Cardiac fibroblast (primary cell): ENCODE results near the gene NCKAP5.
A peak's percentile ranks its signal among the peaks of the same experiment; 100 is the strongest.

Experiments
- DNase-seq, 2 donors: peaks; one replicate each; pipeline versions ENCODE4 v3.0.0 to v3.0.0-alpha.2; 2010; ENCODE audit warnings: low read depth in 2 of 2
- H3K4me3 ChIP-seq, 2 donors: replicated peaks in 1 of 2; 1 replicate in 1 of 2; 2 replicates in 1 of 2; pipeline ENCODE4 v1.5.1; 2011; ENCODE audit warnings: low read depth in 2 of 2, low read length in 2 of 2, mild to moderate bottlenecking in 2 of 2, moderate library complexity in 1 of 2
- TF ChIP-seq, protein P1 (sequence below): IDR thresholded peaks from one replicate; pipeline ENCODE4 v1.5.1; 2011; ENCODE audit warnings: low read depth, mild to moderate bottlenecking, low read length, inconsistent platforms

The NCKAP5 gene

GRCh38 chr2:132974467-132975095 is 593.7 kb downstream of the NCKAP5 start:
- TF ChIP-seq, protein P1, sequence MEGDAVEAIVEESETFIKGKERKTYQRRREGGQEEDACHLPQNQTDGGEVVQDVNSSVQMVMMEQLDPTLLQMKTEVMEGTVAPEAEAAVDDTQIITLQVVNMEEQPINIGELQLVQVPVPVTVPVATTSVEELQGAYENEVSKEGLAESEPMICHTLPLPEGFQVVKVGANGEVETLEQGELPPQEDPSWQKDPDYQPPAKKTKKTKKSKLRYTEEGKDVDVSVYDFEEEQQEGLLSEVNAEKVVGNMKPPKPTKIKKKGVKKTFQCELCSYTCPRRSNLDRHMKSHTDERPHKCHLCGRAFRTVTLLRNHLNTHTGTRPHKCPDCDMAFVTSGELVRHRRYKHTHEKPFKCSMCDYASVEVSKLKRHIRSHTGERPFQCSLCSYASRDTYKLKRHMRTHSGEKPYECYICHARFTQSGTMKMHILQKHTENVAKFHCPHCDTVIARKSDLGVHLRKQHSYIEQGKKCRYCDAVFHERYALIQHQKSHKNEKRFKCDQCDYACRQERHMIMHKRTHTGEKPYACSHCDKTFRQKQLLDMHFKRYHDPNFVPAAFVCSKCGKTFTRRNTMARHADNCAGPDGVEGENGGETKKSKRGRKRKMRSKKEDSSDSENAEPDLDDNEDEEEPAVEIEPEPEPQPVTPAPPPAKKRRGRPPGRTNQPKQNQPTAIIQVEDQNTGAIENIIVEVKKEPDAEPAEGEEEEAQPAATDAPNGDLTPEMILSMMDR = no peak
- DNase-seq = no peak
- no peak overlapping the region for H3K4me3 ChIP-seq

DNA sequence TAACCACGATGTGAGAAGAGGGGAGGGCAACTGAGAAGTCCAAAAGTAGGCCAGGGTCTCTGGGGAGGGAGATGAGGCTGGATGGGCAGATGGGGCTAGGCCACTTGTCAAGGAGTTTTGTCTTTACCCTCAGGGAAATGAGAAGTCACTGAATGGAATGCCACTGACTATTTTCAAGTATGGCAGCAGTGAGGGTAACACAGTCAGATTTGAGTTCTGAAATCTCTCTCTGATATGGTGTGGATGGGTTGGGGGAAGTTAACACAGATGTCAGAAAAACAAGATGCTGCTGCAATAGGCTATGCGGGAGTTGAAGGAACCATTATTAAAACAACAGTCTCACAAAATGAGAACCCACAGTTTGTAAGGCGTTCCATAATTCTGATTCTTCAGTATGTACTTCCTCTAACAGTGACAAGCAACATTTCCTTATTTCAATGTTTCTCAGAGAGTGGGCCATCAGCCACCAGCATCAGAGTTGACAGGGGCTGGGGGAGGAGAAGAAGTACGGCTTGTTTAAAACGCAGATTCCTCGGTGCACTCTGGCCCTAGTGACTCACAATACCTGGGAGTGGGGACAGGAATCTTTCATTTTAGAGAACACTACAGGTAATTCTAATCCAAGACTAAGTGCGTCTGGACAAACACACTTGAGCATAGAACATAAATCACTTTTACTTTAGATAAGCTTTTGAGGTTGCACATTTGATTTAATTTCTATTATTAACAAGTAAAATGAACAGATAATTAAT is 596.8 kb downstream of the NCKAP5 start:
- no peak for DNase-seq
- TF ChIP-seq, protein P1 = no peak
- no peak overlapping the region for H3K4me3 ChIP-seq

GRCh38 chr2:132969371-132969985 is 598.8 kb downstream of the NCKAP5 start:
- no peak overlapping the region for H3K4me3 ChIP-seq
- TF ChIP-seq, protein P1 = no peak
- DNase-seq = peak in 1 of 2 donors; percentile 5

GRCh38 chr2:132965460-132965859 is 602.8 kb downstream of the NCKAP5 start:
- TF ChIP-seq, protein P1 = no peak
- DNase-seq = no peak
- no peak overlapping the region for H3K4me3 ChIP-seq

DNA sequence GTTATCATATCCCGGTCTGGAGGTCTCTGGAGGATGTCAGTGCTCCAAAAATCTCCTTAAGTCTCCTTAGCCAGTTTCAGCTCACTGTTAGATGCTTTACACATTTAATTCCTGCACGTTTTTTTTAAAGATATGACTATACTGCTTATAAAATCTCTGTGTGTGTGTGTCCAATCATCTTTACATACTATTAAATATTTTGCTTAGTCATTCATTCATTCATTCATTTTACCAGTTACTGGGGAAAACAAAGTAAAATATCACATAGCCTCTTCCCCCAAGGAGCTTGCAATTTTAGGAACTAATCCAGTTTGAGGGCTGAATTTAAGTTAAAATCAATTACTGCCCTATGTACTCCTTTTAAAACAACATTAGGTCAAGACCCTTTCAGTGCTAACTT is 605.1 kb downstream of the NCKAP5 start:
- TF ChIP-seq, protein P1 = no peak
- no peak for DNase-seq
- H3K4me3 ChIP-seq = no peak overlapping the region

DNA sequence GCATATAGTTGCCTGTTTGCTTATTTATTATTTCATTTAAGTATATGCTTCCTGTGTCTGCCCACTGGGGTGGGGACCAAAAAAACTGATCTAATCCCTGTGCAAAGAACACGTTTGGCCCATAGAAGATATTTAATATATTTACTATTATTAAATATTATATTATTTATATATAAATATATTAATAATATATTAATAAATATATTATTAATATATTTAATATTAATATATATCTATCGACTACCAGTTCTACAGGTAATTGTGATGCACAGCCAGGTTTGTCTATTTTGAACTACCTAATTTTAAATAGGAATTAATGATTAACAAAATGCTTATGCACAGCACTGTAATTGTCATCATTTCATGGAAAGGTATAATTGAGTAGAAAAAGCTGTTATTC is 609.4 kb downstream of the NCKAP5 start:
- DNase-seq = no peak
- no peak overlapping the region for H3K4me3 ChIP-seq

More for the DNA sequence above, 609.4 kb downstream of the NCKAP5 start:
- TF ChIP-seq, protein P1 = no peak
